Activated gamma-delta T cell treated with anti-CD3 and anti-CD28 coated beads, Interleukin-2, amount 50 U/mL, for 16 hours (primary cell): ENCODE results near the gene KRAS.

Experiments
- DNase-seq: peaks from one replicate; pipeline ENCODE4 v3.0.0-alpha.2; 2020; ENCODE audit warnings: low read depth

Gene KRAS

GRCh38 chr12:25256005-25256404 lies 5.3 kb upstream of the KRAS start:
- DNase-seq = no peak

DNA sequence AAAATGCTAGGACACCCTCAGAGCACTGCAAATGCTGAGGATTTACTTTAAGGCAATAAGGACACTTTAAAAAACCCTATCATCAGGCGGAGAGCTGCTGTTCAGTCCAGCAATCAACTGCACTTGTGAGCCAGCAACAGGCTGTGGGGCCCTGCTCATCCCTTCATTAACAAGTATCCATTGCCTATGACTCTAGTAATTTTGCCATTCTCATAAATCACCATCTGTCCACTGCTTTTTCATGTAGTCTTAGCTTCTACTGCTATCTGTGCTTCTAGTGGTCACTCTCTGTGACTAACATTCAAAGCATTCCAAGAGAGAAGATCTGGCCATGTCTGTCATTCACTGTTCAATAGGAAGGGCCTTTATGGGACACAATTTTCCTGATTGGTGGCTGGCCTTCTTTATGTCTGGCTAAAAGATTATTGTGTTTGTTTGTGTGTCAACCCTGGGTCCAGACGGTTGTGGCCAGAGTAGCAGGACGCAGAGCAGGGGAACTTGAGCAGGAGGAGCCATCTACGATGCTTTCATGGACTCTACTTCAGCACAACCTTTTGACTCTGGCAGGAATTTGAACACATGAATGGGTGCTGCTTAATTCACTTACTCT lies 3.6 kb upstream of the KRAS start:
- DNase-seq = no peak

DNA sequence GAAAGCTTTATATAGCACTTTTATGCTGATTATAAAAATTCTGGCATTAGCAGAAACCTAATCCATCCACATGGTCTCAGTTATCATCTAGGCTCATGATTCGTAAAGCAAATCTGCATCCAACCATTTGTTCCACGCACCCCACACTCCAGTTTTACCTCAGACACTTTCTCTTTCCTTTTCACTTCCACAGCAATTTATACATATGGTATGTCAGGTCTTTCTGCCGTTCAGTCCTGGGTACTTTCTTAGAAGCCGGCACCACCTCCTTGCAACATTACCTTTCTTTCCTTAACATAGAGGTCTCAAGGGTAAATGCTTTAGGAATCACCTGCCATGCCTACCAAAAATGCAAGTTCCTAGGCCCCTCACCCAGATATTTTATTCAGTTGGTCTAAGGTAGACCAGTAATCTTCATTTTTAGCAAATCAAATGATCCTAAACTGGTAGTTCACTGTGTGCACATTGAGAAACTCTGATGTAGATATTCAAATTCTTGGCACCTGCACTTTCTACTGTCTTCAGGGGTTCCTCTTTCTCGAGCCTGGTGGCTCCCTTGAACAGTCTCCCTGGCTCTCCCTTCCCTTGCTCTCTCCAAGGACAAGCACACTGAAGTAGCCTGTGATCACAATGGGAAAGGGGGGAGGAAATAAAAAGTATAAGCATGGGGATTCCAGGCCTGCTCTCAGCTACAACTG lies 2.8 kb upstream of the KRAS start:
- DNase-seq = no peak

DNA sequence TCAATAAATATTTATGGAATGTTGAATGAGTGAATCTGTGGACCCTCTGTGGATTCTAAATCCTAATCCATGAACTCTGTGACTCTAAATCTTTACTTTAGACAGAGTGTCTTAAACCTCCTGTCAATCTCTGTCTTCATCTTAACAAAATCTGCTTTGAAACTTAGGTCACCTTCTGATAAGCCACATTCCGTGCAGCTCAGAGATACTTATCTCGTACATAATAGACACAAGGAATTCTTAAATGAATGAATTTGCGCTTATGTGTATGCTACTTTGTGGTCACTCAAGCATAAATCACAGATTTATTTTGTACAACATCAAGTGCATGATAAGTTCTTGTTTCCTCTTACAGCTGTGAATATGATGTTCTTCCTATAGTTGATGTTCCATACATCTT lies 2.2 kb upstream of the KRAS start:
- no peak for DNase-seq

DNA sequence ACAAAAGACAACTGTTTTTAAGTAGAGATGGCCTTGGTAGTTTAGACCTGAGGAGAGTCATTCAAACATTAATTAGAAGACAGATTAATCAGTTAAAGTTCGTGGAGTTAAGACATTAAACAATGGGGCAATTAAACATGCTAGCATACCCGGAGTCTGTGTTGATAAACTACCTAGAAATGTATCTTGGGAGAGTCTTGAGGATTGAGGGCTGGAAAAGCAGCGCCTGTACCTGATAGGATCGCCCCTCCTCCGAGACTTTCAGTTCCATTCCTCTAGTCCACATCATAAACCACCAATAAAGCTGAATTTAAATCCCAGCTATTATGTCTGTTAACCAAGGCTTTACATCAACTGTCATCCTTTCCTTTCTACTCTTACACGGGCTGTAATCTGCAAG lies 1.0 kb upstream of the KRAS start:
- DNase-seq = no peak

- peak; percentile 34 for DNase-seq
Observed at GRCh38 chr12:25249931-25250738, 594 bp downstream of the KRAS start.

GRCh38 chr12:25248732-25249131 lies 2.0 kb downstream of the KRAS start:
- no peak for DNase-seq

DNA sequence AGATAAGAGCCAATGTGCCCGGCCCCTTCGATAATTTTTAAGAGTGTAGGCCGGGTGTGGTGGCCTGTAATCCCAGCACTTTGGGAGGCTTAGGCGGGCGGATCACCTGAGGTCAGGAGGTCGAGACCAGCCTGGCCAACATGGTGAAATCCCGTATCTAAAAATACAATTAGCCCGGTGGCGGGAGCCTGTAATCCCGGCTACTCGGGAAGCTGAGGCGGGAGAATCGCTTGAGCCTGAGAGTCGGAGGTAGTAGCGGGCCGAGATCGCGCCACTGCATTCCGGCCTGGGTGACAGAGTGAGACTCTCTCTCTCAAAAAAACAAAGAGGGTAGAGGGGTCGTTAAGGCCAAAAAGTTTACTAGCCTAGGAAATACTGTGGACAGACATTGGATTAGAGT lies 2.6 kb downstream of the KRAS start:
- no peak for DNase-seq

GRCh38 chr12:25245491-25245890 lies 5.2 kb downstream of the KRAS start:
- no peak for DNase-seq

- no peak for DNase-seq
Observed at GRCh38 chr12:25243680-25243990, 7.1 kb downstream of the KRAS start.

GRCh38 chr12:25242981-25243679 lies 7.6 kb downstream of the KRAS start:
- DNase-seq = no peak

DNA sequence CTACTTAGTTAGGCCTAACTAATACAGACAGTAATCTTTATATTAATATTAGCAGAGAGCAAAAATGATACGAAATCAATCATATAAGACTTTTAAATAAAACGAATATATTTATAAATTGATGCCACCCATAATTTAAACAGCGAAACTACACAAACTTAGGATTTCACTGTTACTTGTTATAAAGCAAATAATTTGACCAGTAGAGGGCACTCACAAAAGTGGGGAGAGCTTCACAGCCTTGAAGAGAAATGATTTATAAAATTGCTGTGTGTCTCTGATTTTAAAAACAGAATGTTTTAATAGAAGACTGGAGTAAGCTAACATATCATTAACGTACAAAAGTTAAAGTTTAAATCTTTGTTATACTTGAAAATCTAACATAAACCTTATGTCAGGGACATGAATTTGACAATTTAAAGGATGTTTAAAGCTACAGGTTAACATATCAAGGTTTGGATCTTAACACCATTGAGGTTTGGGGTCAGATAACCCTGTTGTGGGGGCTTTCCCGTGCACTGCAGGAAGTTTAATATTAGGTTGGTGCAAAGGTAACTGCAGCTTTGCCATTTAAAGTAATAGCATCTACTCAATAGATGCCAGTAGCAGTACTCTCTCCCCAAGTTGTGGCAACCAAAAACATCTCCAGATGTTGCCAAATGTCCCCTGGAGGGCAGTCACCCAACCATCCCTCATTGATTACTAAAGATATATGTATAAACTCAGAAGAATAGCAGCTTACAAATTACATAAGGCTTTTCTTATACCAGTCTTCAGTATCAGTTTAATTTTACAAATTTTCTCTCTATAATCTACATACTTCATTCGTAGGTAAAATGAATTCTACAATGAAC lies 9.3 kb downstream of the KRAS start:
- peak; percentile 7 for DNase-seq

DNA sequence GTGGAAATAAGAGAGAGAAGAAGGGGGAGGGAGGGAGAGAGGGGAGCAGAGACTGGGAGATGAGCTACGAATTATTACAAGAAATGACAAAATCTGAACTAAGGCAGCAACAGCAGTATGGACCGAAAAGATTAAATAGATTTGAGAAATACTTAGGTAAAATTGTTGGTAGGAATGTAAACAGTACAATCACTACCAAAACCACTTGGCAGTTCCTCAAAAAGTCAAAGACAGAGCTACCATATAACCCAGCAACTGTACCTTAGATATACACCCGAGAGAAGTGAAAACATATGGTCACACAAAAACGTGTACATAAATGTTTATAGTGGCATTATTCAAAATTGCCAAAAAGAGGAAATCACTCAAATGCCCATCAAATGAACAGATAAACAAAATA lies 14.1 kb downstream of the KRAS start:
- no peak for DNase-seq

GRCh38 chr12:25236190-25236589 lies 14.5 kb downstream of the KRAS start:
- no peak for DNase-seq

GRCh38 chr12:25213338-25213737 lies 37.4 kb downstream of the KRAS start:
- no peak for DNase-seq

- DNase-seq = no peak
Observed at GRCh38 chr12:25208554-25208953, 42.2 kb downstream of the KRAS start.

- no peak for DNase-seq
Observed at GRCh38 chr12:25207846-25208245, 42.9 kb downstream of the KRAS start.

- DNase-seq = no peak
Observed at GRCh38 chr12:25207411-25207810, 43.3 kb downstream of the KRAS start.

DNA sequence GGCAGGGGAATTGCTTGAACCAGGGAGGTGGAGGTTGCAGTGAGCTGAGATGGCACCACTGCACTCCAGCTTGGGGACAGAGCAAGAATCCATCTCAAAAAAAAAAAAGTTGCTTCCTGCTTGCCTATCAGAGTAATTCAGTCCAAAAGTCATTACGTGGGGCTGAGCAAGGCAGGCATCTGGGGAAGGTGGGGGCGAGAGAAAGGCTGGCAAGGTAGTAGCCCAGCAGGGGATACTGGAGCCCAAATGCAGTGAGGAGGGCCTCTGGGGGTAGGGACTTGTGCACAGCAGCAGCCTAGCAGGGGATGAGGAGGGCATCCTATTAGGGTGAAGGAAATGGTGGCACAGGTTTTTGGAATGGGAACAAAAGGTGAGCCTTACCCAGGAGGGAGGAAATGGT lies 48.6 kb downstream of the KRAS start:
- DNase-seq = no peak

GRCh38 chr12:25200703-25201102 lies 50.0 kb downstream of the KRAS start:
- DNase-seq = no peak

DNA sequence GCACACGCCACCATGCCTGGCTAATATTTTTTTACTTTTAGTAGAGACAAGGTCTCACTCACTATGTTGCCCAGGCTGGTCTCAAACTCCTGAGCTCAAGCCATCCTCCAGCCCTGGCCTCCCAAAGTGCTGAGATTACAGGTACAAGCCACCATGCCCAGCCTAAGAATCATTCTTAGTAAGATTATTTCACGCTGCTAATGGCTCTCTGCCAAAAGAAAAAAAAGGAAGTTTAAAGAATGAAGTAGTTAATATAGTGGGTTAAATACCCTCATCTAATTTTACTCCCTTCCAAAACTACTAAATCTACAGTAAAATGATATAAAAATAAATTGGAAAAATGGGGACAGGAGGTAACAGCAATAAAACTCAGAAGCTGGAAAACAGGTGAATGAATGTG lies 53.1 kb downstream of the KRAS start:
- DNase-seq = no peak
